ENCODE measurements around the gene BANF2.

GRCh38 chr20:17735206-17735804 is 35.5 kb downstream of the BANF2 start:
- TF ChIP-seq YY1 (IDR thresholded peaks at IDR 0.05; ENCODE audit: low read depth, low read length): no peak
- no peak for TF ChIP-seq EP300 (IDR thresholded peaks at IDR 0.05; ENCODE audit: borderline replicate concordance in 1 of 2, low read depth in 2 of 2, low read length in 2 of 2)
- TF ChIP-seq POLR2AphosphoS5 (IDR thresholded peaks at IDR 0.05; ENCODE audit: low read depth, low read length): no peak
- TF ChIP-seq CTCF (IDR thresholded peaks at IDR 0.05; ENCODE audit: control extremely low read depth in 1 of 3, insufficient read depth in 1 of 3, low read depth in 1 of 3, low read length in 3 of 3): no peak
- no peak for TF ChIP-seq EZH2 (IDR thresholded peaks at IDR 0.05; ENCODE audit: low read depth, low read length, severe bottlenecking)
